DMS 273 (cell line): ENCODE results near the gene SMARCAL1.

Experiments used
- DNase-seq: peaks from one replicate; lab custom pipeline; 2025; ENCODE audit not compliant: unreplicated experiment; lab: John Stamatoyannopoulos, UW

Gene SMARCAL1

DNA sequence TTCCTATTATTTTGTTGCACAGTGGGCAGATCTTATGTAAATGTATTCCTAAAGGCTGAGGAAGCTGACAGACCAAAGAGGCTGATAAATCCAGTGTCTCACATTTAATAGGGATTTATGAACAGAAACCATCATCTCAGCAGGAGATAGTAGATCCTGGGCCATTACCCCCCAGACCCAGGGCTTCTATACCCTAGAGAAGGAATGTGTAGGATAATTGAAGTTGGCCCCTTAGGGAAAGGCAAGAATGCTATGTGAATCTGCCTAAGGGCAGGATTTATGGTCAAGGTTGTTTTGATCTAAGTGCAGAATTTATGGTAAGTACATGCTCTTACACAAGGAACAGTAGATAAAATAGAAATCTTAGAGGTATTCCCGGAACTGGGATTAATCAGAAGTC lies 115.3 kb downstream of the SMARCAL1 start:
- DNase-seq, result no peak

DNA sequence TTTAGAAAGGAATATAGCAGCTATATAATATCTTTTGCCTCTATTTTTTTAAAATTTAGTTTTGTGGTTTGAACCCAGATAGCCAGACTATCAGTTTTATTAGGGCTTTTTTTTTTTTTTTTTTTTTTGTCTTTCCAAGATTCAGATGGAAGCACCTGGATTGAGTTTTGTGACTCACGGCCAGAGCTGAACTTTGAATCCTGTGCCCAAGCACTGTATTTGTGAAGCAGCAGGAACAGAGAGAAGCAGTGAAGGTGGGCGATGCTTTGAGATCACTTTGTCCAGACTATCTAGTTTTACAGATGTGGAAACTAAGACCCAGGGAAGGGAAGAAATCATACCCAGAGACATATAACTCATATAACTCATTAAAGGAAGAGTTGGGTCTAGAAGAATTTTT lies 120.3 kb downstream of the SMARCAL1 start:
- DNase-seq, result no peak
